GM20000 (cell line): ENCODE results near the gene OSER1.
"Not testable (repeated sequence)": the region's sequence is repeated elsewhere in the genome, so short reads cannot be mapped to it uniquely, and the experiment has no call there.

Experiments
- DNase-seq: peaks from one replicate; pipeline ENCODE4 v3.0.0; 2012; ENCODE audit warnings: low spot score
- CTCF ChIP-seq: IDR thresholded peaks from 2 replicates; pipeline ENCODE4 v1.5.1; 2012; ENCODE audit warnings: mild to moderate bottlenecking, control low read depth; ENCODE audit errors: extremely low read depth, missing control alignments

Gene OSER1

GRCh38 chr20:44234566-44235317 is 24.2 kb upstream of the OSER1 start:
- no peak for DNase-seq
- TF ChIP-seq CTCF: no peak

- no peak for DNase-seq
- no peak for TF ChIP-seq CTCF
Observed at GRCh38 chr20:44233436-44234016, 23.0 kb upstream of the OSER1 start.

- not testable (repeated sequence) for DNase-seq
Observed at GRCh38 chr20:44232469-44232856, 21.9 kb upstream of the OSER1 start.

GRCh38 chr20:44231713-44232468 is 21.3 kb upstream of the OSER1 start:
- DNase-seq: no peak

GRCh38 chr20:44231193-44231592 is 20.6 kb upstream of the OSER1 start:
- DNase-seq: no peak
- no peak for TF ChIP-seq CTCF

More at GRCh38 chr20:44231713-44232468, 21.3 kb upstream of the OSER1 start:
- TF ChIP-seq CTCF: no peak

GRCh38 chr20:44228465-44229258 is 18.1 kb upstream of the OSER1 start:
- DNase-seq: no peak

More at GRCh38 chr20:44228465-44229258, 18.1 kb upstream of the OSER1 start:
- no peak for TF ChIP-seq CTCF
